KOPT-K1 (cell line): ENCODE data around the gene ALOXE3.
"Not testable (repeated sequence)": the region's sequence is repeated elsewhere in the genome, so short reads cannot be mapped to it uniquely, and the experiment has no call there.

Experiments used
- H3K27ac ChIP-seq: fragments of 200-600 bp; sonication (generic); 2 replicates; pipeline ENCODE4 v1.5.1; 2016; ENCODE audit warnings: antibody characterized with exemption, mild to moderate bottlenecking, low read depth, low read length; ENCODE audit not compliant: poor library complexity, severe bottlenecking
- H3K36me3 ChIP-seq: fragments of 200-600 bp; sonication (generic); 2 replicates; pipeline ENCODE4 v1.5.1; 2017; ENCODE audit warnings: antibody characterized with exemption, mild to moderate bottlenecking, low read length, moderate library complexity; ENCODE audit not compliant: insufficient read depth
- H3K9me3 ChIP-seq: fragments of 200-600 bp; sonication (generic); 2 replicates; pipeline ENCODE4 v1.5.1; 2017; ENCODE audit warnings: antibody characterized with exemption, low read length, mild to moderate bottlenecking; ENCODE audit not compliant: insufficient read depth, poor library complexity, severe bottlenecking

ALOXE3 gene

DNA sequence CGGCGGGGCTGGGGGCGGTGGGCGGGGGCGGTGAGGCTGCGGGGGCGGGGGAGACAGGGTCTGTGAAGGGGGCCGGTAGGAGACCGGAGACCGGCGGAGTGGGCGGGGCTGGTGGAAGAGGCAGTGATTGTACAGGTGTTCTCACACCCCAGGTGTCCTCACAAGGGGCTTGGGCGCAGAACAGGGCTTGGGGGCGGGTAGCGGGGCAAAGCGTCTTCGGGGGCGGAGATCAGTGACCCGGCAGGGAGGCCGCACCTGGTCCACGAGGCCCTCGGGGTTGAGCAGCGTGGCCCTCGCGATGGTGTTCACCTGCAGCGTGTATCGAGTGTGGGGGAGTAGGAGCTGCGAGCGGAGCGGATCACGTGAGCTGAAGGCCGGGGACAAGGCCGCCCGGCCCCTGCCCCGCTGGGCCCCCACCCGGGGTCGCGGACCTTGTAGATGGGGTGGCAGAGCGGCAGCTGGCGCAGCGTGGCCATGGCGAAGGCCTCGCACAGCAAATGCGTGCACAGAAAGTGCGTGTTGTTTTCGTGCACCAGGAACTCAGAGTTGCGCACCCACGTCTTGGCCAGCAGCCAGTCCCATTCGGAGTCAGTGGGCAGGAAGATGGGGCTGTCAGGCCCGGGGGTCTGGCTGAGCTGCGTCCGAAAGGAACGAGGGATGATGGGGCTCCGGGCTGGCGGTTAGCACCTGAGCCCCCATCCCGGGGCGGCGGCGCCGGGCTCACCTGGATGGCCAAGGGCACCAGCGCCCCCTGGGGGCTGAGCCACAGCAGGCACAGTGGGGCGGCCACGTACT is 8.5 kb downstream of the ALOXE3 start:
- no peaks in the 10 kb centered on the region for H3K36me3 ChIP-seq
- no peaks in the 10 kb centered on the region for H3K9me3 ChIP-seq
- H3K27ac ChIP-seq, result no peak overlapping the region

DNA sequence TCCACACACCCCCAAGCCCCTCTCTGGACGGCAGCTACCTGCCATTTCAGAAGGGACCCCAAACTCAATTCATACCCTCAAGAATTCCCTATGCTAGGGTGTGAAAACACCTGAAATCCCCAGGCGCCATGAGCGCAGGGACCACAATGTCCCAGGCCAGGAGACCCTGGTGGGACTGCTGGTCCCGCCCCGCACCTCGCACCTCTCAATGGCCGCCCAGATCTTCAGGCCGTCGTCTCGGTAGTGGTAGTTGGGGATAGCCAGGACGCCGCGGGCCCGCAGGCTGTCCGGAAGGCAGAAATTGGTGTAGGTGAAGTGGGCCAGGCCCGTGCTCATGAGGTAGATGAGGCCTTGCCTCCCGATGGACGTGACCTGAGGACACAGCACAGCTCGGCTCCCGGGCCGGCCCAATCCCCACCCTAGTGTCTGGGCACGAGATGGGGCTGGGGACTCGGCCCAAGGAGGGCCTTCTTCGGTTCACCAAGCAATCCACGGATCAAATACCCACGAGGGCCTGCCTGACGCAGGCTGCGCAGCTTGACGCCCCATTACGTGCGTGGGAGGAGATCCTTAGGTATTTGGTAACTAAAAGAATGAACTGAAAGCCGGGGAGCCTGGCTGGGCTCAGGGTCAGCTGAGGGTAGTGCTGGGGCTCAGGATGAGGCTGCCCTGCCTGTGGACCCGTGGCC is 9.2 kb downstream of the ALOXE3 start:
- Histone ChIP-seq H3K9me3 (no peaks in the 10 kb centered on the region), H3K36me3 (no peaks in the 10 kb centered on the region), H3K27ac (no peak overlapping the region)

DNA sequence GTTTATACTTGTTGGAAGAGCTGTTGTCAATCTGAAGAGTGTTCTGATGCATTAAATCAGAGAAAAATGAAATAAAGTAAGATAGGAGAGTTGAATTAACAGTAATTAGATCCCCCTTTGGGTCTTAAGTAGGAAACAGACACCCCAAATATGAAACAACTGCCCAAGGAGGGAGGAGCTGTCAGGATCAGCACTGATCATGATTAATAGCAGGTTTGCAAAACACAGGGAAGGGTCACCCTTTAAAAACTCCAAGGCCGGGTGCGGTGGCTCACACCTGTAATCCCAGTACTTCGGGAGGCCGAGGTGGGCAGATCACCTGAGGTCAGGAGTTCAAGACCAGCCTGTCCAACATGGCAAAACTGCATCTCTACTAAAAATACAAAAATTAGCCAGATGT is 11.3 kb downstream of the ALOXE3 start:
- H3K36me3 ChIP-seq, H3K9me3 ChIP-seq, H3K27ac ChIP-seq: not testable (repeated sequence)

DNA sequence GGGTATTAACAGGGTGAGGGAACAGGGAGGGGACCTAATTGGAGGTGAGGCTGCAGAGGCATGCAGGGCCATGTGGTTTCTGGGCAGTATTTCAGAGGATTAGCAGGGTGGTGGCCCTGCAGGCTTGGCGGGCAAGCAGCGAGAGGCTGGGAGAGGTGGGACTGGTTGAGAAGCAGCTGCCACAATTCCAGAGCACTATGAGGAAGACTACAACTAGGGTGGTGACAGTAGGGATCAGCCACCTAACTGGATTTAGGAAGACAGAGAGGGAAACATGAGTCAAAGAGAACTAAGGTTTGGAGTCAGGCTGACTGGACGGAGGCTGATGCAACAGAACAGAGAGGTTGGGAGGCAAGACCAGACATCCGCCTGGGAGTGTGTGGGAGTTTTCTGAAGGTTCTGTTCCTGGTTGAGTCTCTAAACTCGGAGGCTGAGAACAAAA is 12.3 kb downstream of the ALOXE3 start:
- H3K9me3 ChIP-seq, result no peaks in the 10 kb centered on the region
- no peaks in the 10 kb centered on the region for H3K36me3 ChIP-seq
- H3K27ac ChIP-seq, result no peak overlapping the region

DNA sequence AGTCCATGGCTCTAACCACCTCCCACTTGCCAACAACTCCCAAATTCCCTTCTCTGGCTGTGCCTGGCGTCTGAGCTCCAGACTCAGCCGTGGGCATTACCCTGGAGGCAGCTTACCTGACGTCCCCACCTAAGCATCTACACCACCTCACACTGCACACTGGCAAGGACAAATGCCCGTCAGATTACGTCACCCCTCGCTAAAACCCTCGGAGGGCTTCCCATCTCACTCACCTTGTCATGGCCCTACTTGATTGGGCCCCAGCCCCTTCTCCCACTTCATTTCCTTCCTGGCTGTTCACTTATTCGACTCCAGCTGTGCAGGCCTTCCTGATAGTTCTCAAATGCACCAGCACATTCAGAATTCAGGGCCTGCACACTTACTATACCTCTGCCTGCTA is 13.4 kb downstream of the ALOXE3 start:
- H3K9me3 ChIP-seq, result no peaks in the 10 kb centered on the region
- H3K36me3 ChIP-seq, result no peaks in the 10 kb centered on the region

GRCh38 chr17:8103549-8103948 is 14.8 kb downstream of the ALOXE3 start:
- no peak overlapping the region for H3K27ac ChIP-seq
- no peaks in the 10 kb centered on the region for H3K36me3 ChIP-seq
- H3K9me3 ChIP-seq, result no peaks in the 10 kb centered on the region

More for the DNA sequence above, 13.4 kb downstream of the ALOXE3 start:
- no peak overlapping the region for H3K27ac ChIP-seq

GRCh38 chr17:8101721-8102120 is 16.6 kb downstream of the ALOXE3 start:
- no peaks in the 10 kb centered on the region for H3K9me3 ChIP-seq
- no peak overlapping the region for H3K27ac ChIP-seq
- H3K36me3 ChIP-seq, result no peaks in the 10 kb centered on the region

DNA sequence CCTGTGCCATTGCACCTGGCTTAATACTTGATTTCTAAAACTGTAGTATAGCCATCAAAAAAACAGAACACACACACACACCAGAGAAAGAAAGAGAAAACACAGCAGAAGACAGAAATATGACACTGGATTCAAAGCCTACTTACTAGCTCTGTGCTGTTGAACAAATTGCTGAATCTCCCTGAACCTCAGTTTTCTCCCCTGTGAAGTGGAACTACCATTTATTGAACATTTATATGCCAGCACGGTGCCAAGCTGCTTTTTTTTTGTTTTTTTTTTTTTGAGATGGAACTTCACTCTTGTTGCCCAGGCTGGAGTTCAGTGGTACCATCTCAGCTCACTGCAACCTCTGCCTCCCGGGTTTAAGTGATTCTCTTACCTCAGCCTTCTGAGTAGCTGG is 17.6 kb downstream of the ALOXE3 start:
- Histone ChIP-seq H3K9me3 (no peaks in the 10 kb centered on the region), H3K27ac (no peak overlapping the region)

DNA sequence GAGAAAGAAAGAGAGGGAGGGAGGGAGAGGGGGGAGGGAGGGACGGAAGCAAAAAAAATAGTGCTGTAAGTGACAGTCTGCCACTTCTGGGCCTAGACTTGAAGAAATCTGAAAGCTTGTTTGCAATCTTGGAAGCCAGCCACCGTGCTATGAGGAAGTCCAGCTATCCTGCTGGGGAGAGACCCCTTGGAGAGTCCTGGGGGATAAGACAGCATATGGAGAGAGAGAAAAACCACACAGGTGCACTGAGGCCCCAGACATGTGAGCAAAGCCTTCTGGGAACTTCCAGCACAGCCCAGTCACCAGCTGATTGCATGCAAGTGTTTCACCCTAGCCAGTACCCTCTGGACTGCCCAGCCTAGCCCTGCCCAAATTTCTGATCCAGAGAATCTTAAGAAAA is 18.2 kb downstream of the ALOXE3 start:
- H3K9me3 ChIP-seq, result no peaks in the 10 kb centered on the region
- H3K27ac ChIP-seq, result no peak overlapping the region
- H3K36me3 ChIP-seq, result no peaks in the 10 kb centered on the region

More for the DNA sequence above, 17.6 kb downstream of the ALOXE3 start:
- no peaks in the 10 kb centered on the region for H3K36me3 ChIP-seq

- Histone ChIP-seq H3K27ac (no peak overlapping the region), H3K36me3 (no peaks in the 10 kb centered on the region), H3K9me3 (no peaks in the 10 kb centered on the region)
These were observed 21.8 kb downstream of the ALOXE3 start for GRCh38 chr17:8096541-8096940.

DNA sequence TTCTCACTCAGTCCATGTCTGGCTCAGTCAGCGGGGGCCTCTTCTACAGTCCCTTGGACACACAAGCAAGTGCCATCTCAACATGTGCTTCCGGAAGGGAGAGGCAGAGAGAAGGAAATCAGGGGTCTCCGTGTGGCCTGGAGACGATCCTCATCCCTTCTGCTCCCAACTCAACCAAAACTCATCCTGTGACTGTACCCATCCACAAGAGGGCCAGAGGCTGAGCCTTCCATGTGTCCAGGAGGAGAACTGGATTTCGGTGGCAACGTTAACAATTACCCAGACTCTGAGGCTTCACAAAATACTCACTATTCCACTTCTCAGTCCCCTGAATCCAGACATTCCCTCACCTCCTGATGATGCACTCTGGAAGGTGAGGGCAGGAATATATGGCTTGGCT is 23.0 kb downstream of the ALOXE3 start:
- no peaks in the 10 kb centered on the region for H3K36me3 ChIP-seq
- H3K9me3 ChIP-seq, result no peaks in the 10 kb centered on the region
- H3K27ac ChIP-seq, result no peak overlapping the region

- H3K9me3 ChIP-seq, result no peaks in the 10 kb centered on the region
- no peak overlapping the region for H3K27ac ChIP-seq
- no peaks in the 10 kb centered on the region for H3K36me3 ChIP-seq
These were observed 27.2 kb downstream of the ALOXE3 start for GRCh38 chr17:8091033-8091687.

DNA sequence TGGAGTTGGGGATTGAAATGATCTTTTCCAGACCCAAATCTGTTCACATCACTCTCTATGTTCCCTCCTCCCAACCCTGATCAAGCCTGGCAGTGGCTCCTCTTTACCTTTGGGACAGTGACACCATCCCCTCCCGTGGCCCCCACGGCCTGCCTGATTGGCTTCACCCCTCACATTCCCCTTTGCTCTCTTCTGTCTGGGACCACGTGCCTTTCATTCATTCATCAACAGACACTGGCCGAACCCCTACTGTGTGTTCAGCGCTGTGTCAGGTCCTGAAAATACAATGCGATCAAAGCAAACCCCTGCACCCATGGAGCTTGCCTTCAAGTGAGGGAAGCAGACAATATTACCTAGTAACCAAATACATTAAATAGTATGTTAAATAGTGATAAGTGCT is 28.6 kb downstream of the ALOXE3 start:
- no peaks in the 10 kb centered on the region for H3K9me3 ChIP-seq

DNA sequence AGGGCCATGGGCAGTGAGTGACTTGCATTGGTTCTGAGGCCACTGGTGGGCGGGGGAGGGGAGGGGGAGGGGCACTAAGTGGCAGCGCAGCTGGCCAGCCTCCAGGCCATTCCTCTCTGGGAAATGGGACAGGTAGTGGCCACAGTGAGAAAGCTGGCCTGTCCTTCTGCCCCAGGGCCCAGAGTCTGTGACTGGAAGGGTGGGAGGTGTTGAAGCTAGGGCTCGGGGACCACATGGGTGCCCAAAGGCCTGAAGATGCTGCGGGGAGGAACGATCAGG is 30.4 kb downstream of the ALOXE3 start:
- H3K36me3 ChIP-seq, result no peaks in the 10 kb centered on the region
- no peak overlapping the region for H3K27ac ChIP-seq
- no peaks in the 10 kb centered on the region for H3K9me3 ChIP-seq

More for the DNA sequence above, 28.6 kb downstream of the ALOXE3 start:
- Histone ChIP-seq H3K36me3 (no peaks in the 10 kb centered on the region), H3K27ac (no peak overlapping the region)

DNA sequence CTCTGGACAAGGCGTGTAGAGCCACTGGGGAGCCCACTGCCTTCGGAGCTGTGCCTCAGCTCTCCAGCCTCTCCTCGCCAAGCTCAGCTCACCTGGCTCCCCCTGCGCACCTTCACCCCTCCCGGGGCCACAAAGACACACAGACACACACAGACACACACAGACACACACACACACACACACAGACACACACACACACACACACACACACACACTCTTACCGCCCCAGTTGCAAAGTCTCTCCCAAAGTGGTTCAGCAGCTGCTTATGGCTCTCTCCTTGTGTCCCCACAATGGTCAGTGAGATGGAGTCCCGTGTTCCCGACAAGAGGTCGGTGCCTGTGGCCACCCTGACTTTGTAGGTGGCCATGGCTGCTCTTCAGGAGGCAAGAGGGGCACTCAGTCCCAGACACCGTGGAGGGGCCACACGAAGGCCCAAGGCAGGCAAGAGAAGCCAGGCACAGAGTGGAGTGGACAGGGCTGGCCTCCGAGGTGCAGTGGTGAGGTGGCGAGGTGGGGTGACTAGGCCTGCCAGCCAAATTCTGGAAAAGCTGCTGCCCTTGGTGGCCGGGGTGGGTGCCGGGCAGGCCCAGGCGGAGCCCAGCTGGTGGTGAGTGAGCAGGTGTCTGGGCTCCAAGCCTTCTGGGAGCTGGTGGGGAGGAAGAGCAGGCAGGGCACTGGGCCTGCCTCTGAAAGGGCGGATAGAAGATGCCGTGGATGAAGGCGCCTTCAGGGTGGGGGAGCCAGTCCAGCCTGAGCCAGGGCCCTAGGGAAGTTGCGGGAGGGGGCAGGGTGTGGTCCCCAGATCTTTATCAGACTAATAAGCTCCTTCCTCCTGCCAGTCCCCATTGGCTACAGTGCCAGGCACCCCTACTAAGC is 31.0 kb downstream of the ALOXE3 start, which contains the start of gene ALOX12B:
ALOX12B (minus strand) TSS at position 642 of the 877 bp plus-strand sequence; CDS start at position 368, 274 bp downstream.
- H3K9me3 ChIP-seq, result no peaks in the 10 kb centered on the region
- no peaks in the 10 kb centered on the region for H3K36me3 ChIP-seq
- no peak within 1 kb of the TSS for H3K27ac ChIP-seq
